Superior temporal gyrus (tissue), 1 donor: ENCODE data around the gene POTEE.
"Not testable (repeated sequence)": the region's sequence is repeated elsewhere in the genome, so short reads cannot be mapped to it uniquely, and the experiment has no call there.

ENCODE experiments used
- DNase-seq: peaks from one replicate; pipeline ENCODE4 v3.0.0-alpha.2; 2016; ENCODE audit errors: extremely low spot score

Gene POTEE

DNA sequence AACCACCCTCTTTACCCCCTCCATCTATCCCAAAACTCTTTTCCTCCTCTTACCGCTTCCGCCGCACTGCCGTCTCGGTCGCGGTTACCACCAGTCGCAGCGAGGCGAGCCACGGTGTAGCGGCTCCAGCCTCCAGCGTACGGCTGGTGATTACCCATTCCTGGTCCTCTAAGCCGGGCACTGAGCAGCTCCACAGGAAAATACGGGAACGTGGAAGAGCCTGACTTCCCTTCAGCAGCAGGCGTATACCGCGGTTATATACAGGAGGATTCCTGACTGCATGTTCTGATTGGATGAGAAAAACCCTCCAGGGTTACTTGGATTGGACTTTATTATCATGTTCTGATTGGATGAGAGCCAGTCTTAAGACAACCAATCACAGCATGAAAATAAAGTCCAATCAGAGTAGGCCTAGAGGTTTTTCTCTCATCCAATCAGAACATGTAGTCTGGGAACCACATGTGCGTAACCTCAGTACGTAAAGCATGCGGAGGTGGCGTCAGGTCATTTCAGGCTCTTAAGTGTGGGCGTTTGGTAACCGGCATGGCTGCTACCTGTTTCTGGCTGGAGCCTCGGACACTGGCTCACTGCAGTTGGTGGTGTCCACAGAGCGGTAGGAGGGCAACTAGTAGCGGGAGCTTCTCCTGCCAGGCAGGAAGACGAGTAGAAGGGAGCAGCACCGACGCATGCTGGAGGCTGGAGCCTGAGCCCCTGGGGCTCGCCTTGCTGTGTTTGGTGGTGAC lies at the start of gene POTEE:
Gene POTEE (plus strand): TSS at position 507 of the 743 bp plus-strand sequence. CDS start 8,867 bp downstream, outside the sequence.
- not testable (repeated sequence) for DNase-seq

DNA sequence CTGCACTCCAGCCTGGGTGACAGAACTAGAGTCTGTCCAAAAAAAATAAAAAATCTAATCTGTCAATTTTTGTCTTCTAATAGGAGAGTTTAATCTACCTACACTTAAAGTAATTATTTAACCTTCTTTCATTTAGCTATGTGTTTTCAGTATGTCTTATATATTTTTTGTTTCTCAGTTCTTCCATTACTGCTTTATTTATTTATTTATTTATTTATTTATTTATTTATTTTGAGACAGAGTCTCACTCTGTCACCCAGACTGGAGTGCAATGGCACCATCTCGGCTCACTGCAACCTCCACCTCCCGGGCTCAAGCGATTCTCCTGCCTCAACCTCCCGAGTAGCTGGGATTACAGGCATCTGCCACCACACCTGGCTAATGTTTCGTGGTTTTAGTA lies 43.8 kb upstream of the POTEE start:
- not testable (repeated sequence) for DNase-seq

DNA sequence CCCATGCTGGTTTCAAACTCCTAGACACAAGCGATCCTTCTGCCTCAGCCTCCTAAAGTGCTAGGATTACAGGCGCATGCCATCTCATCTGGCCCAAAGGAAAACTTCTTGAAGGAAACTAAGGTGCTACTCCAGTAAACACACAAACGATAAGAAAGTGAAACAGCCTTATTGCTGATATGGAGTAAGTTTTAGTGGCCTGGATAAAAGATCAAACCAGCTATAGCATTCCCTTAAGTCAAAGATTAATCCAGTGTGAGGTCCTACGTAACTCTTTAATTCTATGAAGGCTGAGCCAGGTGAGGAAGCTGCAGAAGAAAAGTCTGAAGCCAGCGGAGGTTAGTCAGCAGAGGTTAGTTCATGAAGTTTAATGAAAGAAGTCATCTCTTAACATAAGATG lies 40.8 kb upstream of the POTEE start:
- DNase-seq, result no peak

DNA sequence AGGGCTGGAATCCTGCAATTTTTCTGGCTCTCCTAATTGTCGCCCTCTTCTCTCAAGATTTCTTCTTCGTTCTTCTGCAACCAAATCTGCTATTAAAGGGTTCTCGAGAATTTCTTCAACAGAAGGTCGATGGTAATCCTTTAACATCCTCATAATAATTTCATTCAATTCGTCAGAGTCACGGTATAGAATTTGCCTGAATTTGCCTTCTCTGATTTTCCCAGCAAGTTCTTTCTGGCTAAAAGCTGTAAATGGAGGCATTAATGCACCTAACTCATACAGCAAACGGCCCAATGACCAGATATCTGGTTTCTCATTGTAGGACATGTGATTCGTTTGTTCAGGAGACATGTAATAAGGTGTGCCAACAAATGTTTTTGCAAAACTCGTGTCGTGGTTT lies 31.3 kb upstream of the POTEE start:
- DNase-seq, result not testable (repeated sequence)

DNA sequence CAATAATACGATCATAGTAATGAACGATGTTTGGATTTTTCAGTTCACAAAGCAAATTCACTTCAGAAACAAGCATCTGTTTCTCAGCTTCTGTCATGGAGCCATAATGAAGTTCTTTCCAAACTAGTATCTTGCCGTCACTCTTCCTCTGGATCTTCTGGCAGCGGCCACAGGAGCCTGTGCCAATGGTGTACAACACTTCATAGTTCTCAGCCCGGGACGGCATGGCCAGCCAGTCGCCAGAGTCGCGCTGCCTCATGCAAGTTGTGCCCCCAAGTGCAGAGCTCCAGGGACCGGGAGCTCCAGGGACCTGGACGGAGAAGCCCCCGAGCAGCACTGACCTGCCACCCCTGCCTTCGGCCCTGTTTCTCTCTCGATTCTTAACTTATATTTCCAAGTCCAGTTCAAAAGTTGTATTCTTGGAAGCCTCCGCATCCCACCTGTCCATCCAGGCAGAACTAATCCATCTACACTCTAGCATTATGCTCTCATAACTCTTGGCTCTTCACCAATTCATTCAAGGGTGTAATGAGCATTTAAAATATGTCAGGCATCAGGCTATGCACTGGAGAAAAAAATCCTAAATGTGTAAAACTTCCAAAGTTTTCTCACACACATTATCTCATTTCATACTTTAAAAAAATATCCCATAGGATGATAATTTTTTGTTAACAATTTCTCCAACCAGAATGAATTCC lies 30.5 kb upstream of the POTEE start:
- DNase-seq, result not testable (repeated sequence)

DNA sequence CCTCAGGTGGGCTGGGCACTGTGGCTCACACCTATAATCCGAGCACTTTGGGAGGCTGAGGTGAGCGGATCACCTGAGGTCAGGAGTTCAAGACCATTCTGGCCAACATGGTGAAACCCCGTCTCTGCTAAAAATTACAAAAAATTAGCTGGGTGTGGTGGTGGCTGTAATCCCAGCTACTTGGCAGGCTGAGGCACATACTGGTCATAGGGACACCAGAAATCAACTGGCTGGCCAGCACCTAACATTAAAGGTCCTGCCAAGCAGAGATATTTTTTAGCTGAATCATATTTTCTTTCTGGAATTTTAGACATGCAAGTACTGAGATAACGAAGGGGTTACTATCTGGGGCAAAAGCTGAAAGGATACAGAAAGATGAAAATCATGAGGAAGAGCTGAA lies 27.9 kb upstream of the POTEE start:
- not testable (repeated sequence) for DNase-seq

DNA sequence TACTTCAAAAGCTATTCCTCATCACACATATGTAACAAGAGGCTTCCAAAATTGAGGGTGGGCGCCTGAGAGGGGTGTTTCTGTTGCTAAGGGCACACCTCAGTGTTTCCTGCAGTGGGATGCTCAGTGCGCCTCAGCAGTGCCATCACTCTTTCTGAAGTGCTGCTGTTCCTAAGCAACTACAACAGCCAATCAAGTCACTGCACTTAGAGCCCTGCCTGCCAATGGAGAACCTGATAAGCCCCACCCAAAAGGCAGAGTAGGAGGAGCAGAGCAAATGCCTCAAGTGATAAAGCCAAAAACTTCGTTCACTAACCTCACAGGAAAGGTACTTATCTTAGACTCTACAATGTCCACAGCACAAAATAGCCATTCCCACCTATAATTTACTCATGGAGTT lies 15.9 kb upstream of the POTEE start:
- DNase-seq, result not testable (repeated sequence)

DNA sequence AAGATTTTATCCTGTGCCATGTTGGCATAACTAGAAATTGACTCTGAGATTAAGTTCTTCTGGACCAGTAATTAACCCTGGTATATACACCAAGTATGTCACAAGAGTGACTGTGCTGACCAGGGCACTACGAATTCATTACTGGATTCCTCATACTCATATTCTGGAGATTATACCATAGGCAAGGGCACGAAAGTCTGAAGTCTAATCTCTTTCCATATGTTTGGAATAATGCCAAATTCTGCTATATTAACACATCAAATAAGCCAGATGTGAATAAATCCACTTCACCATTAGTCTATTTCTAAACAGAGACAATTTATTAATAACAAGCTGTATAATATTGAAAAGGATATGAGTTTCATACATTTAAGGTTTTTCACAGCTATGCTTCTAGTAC lies 13.2 kb upstream of the POTEE start:
- not testable (repeated sequence) for DNase-seq

DNA sequence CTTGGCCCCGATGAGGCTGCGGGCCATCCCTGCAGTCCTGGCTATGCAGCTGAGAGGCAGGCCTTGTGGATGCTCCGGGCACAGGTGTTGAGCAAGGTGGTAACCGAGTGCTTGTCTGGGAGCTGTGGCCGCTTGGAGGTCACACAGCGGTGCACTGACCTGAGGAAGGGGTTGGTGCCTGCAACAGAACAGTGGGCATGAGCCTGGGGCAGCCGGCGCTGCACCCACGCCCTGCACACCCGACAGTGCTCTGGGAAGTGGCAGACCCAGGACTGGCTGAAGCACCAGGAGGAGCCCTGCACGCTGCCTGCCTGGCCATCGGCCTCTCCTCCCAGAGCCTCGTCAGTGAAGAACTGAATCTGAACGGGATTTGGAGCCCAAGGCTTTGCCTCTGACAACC lies 8.2 kb upstream of the POTEE start:
- no peak for DNase-seq

DNA sequence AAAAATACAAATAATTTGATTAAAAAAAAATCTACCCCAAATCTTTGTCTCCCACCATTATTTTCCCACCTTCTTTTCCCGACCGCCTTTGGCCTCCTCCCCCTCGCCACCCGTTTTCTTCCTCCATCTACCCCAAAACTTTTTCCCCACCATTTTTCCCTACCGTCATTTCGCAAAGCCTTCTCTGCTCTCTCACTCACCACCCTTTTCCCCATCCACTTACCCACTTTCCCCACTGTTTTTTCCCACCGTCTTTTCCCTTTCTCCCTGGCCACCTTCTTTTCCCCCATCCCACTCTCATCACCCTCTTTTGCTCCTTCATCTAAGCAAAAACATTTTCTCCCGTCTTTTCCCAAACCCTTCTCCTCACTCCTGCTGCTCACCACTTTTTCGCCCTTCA lies 1.5 kb upstream of the POTEE start:
- DNase-seq, result not testable (repeated sequence)

DNA sequence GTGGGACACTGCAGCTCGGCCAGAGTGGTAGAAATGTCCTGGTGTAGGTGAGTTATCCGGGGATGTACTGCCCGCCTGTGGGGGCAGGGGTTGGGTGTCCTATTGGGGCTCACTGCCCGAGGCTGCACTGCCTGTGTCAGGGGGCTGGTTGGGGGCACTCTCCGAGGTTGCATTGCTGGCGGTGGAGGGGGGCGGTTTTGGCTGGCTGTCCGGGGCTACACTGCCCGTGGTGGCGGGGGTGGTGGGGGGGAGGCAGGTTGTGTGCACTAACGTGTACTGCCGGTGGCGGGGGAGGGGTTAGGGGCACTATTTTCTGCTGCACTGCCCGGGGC lies 403 bp downstream of the POTEE start:
- not testable (repeated sequence) for DNase-seq

DNA sequence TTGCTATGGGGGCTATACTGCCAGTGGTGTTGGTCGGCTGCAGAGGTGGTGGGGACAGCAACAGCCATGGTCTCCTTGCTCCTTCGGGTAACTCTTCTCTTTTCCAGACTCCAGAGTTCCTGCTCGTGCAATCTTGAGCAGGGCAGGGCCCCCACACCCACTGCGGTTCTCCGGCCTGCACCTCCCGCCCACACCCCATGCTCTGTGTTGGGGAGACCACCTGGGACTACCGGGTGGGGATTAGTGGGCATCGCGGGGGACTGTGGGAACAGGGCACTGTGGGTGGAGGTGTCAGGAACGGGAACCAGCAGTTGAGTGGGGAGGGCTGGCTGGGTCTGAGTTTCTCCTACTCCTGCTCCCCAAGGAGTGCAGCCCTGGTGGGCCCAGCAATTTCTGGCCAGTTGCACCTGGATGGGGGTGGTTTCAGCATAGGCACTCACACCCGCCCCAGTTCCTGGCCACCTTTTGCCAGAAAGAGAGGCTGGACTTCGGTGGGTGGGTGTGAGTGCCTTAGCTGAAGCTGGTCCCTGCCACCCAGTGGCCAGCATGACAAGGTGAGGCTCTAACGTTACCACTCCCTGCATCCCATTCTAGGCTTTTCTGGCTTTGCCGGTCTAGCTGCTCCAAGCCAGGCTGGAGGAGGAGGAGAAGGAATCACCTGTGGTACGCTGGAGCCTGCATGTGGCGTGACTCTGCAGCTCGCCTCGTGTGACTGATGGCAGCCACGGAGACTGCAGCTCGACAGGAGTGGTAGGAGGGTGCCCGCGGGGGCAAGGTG lies 1.3 kb downstream of the POTEE start:
- not testable (repeated sequence) for DNase-seq

DNA sequence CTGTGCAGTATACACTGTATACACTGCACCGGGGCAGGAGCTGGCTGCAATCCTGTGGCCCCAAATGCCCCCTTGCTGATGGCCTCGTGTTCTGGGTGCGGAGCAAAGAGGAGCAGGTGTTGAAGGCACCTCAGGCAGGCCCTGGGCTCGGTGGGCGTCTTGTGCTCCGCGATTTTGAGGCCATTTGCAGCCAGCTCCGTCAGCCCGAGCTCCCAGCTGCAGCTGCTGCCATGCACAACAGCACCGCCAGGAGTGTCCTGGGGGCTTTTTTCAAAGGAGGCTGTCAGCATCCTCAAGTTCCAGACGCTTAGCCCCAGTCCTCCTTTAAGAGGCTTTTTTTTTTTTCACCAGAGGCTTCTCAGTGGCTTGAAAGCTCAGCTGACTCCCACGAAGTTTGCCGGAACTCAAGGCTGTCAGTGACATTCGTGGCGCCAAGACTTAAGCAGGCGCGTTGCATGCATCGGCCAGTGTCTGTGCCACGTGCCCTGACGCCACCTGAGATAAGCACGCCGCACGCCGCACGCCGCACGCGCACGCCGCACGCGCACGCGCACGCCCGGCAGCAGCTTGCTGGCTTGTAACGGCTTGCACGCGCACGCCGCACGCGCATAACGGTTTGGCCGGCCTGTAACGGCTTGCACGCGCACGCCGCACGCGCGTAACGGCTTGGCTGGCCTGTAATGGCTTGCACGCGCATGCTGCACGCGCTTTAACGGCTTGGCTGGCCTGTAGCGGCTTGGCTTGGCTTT lies 8.1 kb downstream of the POTEE start:
- DNase-seq, result not testable (repeated sequence)

DNA sequence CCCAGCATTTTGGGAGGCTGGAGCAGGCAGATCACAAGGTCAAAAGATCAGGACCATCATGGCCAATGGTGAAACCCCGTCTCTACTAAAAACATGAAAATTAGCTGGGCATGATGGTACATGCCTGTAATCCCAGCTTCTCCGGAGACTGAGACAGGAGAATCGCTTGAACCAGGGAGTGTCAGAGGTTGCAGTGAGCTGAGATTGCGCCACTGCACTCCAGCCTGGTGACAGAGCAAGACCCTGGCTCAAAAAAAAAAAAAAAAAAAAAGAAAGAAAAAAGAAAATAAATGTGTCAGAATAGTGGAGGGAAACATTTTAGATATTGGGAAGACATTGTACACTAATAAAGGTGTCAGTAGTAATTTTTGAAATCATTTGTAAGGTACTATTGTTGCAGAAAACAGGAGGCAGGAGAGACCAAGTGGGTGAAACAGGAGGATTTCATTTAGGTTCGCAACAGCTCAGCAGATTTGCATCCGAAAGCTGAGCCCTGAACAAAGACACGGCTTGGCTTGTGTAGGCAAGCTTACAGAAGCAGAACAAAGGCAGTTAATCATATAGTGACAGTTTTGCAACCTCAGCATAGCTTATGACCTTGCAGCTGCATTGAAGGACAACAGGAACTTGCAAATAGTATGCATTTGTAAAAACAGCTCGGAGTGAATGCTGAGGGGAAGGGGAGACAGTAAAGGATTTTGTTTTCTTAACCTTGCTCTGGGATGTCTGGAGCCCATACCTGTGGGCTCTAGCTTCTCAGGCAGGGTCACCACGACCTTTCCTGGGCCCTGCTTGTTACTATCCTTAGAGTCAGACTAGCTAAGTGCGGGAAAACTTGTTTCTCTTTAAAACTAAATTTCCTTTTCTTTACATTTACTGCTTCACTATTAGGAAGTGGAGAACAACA lies 26.5 kb downstream of the POTEE start:
- peak; percentile 3 for DNase-seq
